Osteocyte (in vitro differentiated cells): ENCODE data around the gene FAAH. TPM values are rescaled to one million over a fixed set of nuclear protein-coding genes. Genes with fewer than 3 reads are reported as not detected.

Experiments used
- DNase-seq: peaks from one replicate; pipeline ENCODE4 v3.0.0; 2021; ENCODE audit warnings: mixed read lengths; ENCODE audit not compliant: unreplicated experiment; ENCODE audit errors: extremely low spot score
- H3K27ac Mint-ChIP-seq: one replicate; pipeline ENCODE4 v1.8.0; 2021; ENCODE audit warnings: mild to moderate bottlenecking, mixed read lengths; ENCODE audit not compliant: unreplicated experiment
- H3K27me3 Mint-ChIP-seq: one replicate; pipeline ENCODE4 v1.8.0; 2021; ENCODE audit warnings: mixed read lengths; ENCODE audit not compliant: unreplicated experiment
- H3K36me3 Mint-ChIP-seq: one replicate; pipeline ENCODE4 v1.8.0; 2021; ENCODE audit warnings: mixed read lengths; ENCODE audit not compliant: unreplicated experiment
- H3K4me1 Mint-ChIP-seq: one replicate; pipeline ENCODE4 v1.8.0; 2021; ENCODE audit warnings: mixed read lengths; ENCODE audit not compliant: unreplicated experiment
- H3K4me3 Mint-ChIP-seq: one replicate; pipeline ENCODE4 v1.8.0; 2021; ENCODE audit warnings: mild to moderate bottlenecking, moderate library complexity, mixed read lengths; ENCODE audit not compliant: unreplicated experiment
- H3K9me3 Mint-ChIP-seq: one replicate; pipeline ENCODE4 v1.8.0; 2021; ENCODE audit warnings: mixed read lengths; ENCODE audit not compliant: unreplicated experiment
- total RNA-seq: library from RNA; stranded (reverse); gene quantifications from 2 replicates; pipeline ENCODE4 v1.2.1, GENCODE V29; 2021
- TF ChIP-seq, protein P1 (sequence below): fragments of 200-600 bp; sonication (generic); IDR thresholded peaks from 2 replicates; pipeline ENCODE4 v1.5.0; 2021; ENCODE audit warnings: antibody characterized with exemption, mild to moderate bottlenecking, moderate library complexity

The FAAH gene
- total RNA-seq, 1 donor from 2014 or later, result 15.3 TPM

DNA sequence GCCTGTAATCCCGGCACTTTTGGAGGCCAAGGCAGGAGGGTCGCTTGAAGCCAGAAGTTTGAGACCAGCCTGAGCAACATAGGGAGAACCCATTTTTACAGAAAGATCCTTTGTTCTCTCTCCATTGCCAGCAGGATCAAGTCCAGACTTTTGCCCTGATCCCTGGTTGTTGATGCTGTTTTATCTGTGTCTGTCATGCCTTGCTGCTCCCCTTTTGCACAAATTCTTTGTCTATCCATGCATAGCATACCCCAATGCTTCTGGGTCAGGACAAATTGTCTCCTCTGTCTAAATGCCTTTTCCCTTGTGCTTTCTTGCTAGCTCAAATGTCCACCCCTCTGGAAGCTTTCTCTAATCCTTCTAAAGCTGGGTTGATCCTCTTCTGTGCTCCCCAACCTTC is 25.3 kb upstream of the FAAH start:
- Mint-ChIP-seq H3K9me3 (no peaks in the 10 kb centered on the region), H3K4me3 (no peak overlapping the region), H3K27ac (no peak overlapping the region), H3K4me1 (no peaks in the 10 kb centered on the region), H3K27me3 (no peaks in the 10 kb centered on the region), H3K36me3 (peaks cover 14% of the 10 kb centered on the region)
- DNase-seq, result no peak
- TF ChIP-seq, protein P1, sequence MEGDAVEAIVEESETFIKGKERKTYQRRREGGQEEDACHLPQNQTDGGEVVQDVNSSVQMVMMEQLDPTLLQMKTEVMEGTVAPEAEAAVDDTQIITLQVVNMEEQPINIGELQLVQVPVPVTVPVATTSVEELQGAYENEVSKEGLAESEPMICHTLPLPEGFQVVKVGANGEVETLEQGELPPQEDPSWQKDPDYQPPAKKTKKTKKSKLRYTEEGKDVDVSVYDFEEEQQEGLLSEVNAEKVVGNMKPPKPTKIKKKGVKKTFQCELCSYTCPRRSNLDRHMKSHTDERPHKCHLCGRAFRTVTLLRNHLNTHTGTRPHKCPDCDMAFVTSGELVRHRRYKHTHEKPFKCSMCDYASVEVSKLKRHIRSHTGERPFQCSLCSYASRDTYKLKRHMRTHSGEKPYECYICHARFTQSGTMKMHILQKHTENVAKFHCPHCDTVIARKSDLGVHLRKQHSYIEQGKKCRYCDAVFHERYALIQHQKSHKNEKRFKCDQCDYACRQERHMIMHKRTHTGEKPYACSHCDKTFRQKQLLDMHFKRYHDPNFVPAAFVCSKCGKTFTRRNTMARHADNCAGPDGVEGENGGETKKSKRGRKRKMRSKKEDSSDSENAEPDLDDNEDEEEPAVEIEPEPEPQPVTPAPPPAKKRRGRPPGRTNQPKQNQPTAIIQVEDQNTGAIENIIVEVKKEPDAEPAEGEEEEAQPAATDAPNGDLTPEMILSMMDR, result no peak

DNA sequence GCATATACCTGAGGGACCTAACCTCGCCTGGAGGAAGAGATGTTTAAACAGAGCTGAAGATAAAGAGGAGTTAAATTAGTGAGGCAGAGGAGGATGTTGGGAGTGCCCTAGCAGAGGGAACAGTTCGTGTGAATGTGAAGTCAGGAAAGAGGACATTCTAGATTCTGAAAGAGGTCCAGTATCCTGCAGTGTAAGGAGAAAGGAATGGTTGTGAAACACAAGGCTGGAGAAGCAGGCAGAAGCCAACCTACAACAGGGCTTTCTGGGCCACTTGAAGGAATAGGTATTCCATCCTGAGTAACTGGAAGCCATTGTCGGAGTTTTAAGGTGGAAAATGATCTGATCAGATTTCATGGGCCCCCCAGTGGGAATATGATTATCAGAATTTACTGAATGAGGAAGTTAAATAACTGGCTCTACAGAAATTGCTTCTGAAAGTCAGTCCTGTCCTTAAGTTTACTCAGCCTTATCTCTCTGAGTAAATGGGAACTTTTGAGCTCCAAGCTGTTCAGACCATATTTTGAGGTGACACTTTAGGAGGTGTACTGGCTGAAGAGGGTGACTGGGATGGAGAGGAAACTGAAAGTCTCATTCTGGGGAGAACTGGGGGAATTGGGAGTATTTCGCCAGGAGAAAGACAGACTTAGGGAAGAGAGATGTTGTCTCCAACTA is 24.4 kb upstream of the FAAH start:
- Mint-ChIP-seq H3K4me1 (no peaks in the 10 kb centered on the region), H3K4me3 (no peak overlapping the region), H3K9me3 (no peaks in the 10 kb centered on the region), H3K36me3 (peaks cover 14% of the 10 kb centered on the region), H3K27me3 (no peaks in the 10 kb centered on the region), H3K27ac (no peak overlapping the region)
- TF ChIP-seq, protein P1, result no peak
- DNase-seq, result no peak

DNA sequence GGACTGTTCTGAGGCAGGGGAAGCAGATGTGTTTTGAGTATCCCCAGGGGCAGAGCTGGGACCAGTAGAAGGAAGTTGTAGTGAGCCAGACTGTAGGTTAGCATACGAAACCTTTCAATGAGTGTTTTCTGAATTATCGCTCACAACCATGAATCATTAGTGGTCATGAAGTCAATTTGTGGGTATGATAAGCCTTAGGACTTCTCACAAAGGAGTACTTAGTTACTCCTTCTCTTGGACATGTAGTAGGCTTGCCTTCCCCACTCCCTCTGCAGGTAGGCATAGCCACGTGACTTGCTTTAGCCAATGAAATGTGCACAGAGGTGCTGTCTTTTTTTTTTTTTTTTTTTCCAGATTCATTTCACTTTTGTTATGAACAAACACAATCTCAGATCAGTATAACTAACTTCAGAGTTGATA is 23.9 kb upstream of the FAAH start:
- TF ChIP-seq, protein P1, result no peak
- H3K36me3 Mint-ChIP-seq, result peaks cover 9% of the 10 kb centered on the region
- H3K4me3 Mint-ChIP-seq, result no peak overlapping the region
- no peak for DNase-seq
- H3K9me3 Mint-ChIP-seq, result no peaks in the 10 kb centered on the region
- H3K4me1 Mint-ChIP-seq, result no peaks in the 10 kb centered on the region
- H3K27ac Mint-ChIP-seq, result no peak overlapping the region
- H3K27me3 Mint-ChIP-seq, result no peaks in the 10 kb centered on the region

DNA sequence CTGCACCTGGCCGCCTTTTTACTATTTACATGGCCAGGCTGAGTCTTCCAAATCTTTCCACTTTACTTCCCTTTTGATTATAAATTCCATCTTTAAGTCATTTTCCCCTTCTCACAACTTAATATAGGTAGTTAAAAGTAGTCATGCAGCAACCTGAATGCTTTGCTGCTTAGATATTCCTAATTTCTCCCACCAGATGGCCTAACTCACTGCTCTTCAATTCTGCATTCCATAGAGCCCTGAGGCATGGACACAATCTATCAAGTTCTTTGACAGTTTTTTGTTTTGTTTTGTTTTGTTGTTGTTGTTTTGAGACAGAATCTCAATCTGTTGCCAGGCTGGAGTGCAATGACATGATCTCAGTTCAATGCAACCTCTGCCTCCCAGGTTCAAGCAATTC is 21.7 kb upstream of the FAAH start:
- Mint-ChIP-seq H3K4me1 (no peaks in the 10 kb centered on the region), H3K36me3 (peaks cover 9% of the 10 kb centered on the region), H3K4me3 (no peak overlapping the region), H3K27ac (no peak overlapping the region), H3K9me3 (no peaks in the 10 kb centered on the region), H3K27me3 (no peaks in the 10 kb centered on the region)
- DNase-seq, result no peak
- TF ChIP-seq, protein P1, result no peak

DNA sequence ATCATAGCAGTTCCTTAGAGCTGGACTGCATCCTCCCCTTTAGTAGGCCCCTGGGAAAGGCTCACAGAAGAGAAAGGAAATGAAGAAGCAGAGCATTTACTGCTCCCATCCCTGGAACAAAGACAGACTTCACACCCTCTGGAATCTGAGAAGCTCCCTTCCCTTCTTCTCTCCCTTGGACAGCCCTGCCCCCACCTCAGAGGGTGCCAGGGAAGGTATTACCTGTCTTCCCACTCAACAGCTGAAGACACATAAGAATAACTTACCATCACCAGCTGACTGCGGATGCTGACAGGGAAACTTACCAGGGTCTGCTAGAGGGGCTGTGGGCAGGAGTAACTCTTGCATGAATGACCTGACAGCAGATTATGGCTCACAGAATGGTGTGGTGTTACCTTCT is 14.1 kb upstream of the FAAH start:
- no peaks in the 10 kb centered on the region for H3K9me3 Mint-ChIP-seq
- no peaks in the 10 kb centered on the region for H3K36me3 Mint-ChIP-seq
- H3K27ac Mint-ChIP-seq, result no peak overlapping the region
- H3K4me3 Mint-ChIP-seq, result no peak overlapping the region
- H3K27me3 Mint-ChIP-seq, result no peaks in the 10 kb centered on the region
- DNase-seq, result no peak
- TF ChIP-seq, protein P1, result no peak
- H3K4me1 Mint-ChIP-seq, result no peaks in the 10 kb centered on the region
